Left renal pelvis (tissue), 4 donors: ENCODE measurements around the gene GPR146. TPM values are rescaled to one million over a fixed set of nuclear protein-coding genes. Genes with fewer than 3 reads are reported as not detected.
"Not testable (repeated sequence)": the region's sequence is repeated elsewhere in the genome, so short reads cannot be mapped to it uniquely, and the experiment has no call there.

Experiments
- DNase-seq, 4 donors: peaks; one replicate each; pipeline ENCODE4 v3.0.0-alpha.2; 2013; ENCODE audit warnings: low read depth in 4 of 4, low spot score in 3 of 4
- polyA plus RNA-seq, 4 donors: library from polyadenylated mRNA; unstranded; fragments of 120-200 nt; gene quantifications; one replicate each; pipeline ENCODE4 v1.2.1, GENCODE V29; 2013; ENCODE audit not compliant: insufficient read length in 4 of 4

The GPR146 gene
- polyA plus RNA-seq, 4 donors, result 1.7 to 4.6 (median 4.2) TPM

DNA sequence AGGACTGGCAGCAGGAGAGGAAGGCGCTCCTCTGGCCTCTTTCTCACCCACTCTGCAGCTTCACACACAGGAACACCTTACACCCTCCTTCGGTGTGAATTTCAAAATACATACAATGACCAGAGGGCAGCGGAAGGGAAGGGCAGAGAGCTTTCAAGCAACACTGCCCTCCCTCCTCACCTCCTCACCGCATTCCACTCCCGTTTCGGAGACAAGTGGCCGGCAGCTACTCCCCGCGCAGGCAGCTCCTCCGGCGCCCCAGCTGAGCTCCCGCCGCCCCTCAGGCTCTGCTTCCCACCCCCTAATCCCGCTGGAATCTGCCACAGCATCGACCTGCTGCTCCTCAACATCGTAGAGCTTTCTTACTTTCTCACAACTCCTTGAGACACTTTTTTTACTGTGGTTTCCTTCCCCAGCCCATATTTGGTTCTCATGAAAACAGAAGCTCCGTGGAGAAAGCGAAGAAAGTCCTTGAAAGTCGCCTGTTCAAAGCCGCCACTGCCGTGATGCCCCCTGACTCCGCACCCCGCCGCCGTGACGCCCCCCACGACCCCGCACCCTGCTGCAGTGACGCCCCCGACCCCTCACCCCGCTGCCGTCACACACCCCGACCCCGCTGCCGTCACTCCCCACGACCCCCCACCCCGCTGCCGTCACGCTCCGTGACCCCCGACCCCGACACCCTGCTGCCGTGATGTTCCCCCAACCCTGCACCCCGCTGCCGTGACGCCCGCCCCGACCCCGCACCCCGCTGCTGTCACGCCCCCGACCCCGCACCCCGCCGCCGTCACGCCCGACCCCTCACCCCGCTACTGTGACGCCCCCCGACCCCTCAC is 29.0 kb downstream of the GPR146 start:
- DNase-seq, result no peak

DNA sequence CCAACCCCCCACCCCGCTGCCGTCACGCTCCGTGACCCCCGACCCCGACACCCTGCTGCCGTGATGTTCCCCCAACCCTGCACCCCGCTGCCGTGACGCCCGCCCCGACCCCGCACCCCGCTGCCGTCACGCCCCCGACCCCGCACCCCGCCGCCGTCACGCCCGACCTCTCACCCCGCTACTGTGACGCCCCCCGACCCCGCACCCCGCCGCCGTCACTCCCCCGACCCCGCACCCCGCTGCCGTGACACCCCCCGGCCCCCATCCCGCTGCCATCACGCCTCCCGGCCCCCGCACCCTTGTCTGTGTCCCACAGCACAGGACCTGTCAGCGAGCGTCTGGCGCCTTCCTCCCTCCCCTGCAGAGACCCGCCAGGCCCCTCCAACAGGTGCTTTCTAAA is 29.7 kb downstream of the GPR146 start:
- DNase-seq, result not testable (repeated sequence)

DNA sequence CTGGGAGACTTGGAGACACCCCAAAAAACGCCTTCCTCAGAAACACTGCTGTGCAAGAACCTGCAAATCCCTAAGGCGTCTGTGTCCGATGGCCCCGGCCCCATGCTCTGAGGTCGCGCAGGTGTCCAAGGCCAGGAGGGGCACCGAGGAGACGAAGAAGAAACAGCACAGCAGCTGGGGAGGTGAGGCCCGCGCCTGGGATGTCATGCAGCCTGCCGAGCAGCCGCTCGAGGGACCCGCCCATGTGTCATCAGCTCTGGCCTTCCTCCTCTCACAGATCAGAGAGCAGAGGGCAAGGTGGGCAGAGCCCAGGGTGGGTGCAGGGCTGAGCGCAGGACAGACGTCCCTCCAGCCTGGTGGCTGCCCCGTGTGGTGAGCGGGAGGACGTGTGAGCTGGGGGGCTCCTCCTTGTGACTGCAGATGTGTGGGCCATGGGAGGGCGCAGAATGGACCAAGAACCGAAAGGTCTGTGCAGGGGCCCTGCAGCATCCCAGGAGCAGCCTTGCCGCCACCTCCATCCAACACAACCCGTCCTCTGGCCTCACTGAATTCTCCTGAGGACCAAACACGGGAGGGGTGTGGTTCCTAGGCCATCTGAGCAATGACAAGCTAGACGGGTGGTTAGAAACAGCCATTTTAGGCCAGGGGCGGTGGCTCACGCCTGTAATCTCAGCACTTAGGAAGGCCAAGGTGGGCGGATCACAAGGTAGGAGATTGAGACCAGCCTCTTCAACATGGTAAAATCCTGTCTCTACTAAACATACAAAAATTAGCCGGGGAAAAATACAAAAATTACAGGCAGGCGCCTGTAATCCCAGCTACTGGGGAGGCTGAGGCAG is 30.5 kb downstream of the GPR146 start:
- no peak for DNase-seq

DNA sequence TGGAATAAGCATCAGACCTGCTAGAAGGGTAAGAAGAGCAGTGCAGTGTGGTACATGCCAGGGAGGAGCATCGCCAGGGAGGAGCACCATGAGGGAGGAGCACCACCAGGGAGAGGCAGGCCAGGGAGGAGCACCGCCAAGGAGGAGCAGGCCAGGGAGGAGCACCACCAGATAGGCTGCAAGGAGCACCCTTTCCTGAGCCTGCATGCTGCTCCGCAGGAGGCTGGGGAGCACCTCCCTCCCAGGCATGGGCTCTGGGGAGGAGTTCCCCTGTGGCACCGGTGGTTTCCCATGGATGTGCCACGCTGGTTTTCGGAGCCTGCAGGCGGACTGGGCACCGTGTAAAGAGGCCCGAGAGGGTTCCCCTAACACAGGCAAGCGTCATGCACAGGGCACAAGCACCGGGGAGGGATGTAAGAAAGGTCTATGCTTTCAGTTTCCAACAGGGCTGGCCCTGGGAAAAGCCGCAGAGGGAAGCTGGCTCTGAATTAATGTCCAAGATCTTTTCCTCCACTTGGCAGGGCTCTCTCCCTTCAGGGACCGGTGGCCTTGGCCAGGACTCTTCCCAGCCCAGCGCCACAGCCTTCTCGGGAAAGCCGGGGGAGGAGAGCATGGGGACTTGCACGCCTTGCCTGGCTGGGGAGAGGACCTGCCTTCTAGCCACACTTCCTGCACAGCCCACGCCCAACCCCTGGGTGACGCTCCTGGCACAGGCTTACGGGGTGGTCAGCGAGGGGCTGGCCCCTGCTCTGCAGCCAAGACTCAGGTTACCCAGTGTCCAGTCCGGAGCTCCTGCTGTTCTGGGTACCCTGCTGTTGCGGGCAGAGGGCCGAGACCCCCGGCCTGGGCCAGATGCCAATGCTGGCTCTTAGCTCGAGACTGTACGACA is 32.1 kb downstream of the GPR146 start:
- DNase-seq, result no peak

DNA sequence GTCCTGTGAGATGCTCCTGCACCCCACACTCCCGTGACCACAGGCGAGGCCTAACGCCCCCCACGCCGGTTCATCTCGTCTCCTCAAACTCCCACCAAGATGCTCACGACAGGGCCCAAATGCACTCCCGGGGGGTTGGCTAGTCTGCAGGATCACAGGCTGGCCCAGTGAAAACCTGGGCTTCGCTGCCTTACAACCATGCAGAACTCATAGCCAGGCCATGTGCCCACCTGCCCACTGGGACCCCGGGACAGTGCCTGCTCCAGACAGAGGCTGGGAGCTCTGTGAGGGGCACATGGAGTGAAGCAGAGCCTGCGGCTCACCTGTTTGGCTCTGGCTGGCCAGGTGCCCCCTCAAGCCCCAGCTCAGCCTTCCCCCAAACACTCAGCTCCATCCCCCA is 34.2 kb downstream of the GPR146 start:
- DNase-seq, result no peak

DNA sequence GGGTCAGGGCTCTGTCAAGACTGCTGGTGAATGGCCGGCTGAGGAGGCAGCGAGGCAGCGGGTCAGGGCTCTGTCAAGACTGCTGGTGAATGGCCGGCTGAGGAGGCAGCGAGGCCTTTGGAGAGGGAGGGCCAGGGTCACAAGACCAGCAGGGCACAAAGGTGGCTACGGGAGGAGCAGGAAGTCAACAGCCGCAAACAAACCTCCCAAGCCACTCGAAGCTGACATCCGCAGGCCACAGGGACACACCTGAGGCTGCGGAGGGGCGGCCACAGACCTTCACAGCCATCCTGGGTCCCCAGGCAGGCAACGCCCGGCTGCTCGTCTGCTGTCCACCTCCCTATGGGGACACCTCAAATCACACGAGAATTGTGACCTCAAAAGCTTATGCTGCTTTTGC is 34.6 kb downstream of the GPR146 start:
- DNase-seq, result no peak

DNA sequence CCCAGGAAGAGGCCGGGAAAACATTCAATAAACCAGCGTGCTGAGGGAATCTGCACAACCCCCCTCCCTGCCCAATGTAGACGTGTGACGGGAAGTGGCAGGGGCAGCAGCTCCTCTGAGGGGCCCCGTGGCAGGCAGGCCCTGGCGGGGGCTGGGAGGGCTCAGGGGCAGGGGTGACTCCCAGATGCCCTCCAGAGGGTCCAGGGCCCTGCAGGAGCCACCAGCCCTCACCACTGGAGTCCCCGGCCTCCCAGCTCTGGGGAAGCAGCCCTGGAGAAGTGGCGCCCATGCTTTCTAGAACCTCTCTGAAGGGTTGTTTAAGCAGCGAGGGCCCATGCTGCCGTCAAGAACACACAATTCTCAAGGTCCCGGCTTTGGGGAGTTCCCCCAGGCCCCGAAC is 35.2 kb downstream of the GPR146 start:
- DNase-seq, result no peak

DNA sequence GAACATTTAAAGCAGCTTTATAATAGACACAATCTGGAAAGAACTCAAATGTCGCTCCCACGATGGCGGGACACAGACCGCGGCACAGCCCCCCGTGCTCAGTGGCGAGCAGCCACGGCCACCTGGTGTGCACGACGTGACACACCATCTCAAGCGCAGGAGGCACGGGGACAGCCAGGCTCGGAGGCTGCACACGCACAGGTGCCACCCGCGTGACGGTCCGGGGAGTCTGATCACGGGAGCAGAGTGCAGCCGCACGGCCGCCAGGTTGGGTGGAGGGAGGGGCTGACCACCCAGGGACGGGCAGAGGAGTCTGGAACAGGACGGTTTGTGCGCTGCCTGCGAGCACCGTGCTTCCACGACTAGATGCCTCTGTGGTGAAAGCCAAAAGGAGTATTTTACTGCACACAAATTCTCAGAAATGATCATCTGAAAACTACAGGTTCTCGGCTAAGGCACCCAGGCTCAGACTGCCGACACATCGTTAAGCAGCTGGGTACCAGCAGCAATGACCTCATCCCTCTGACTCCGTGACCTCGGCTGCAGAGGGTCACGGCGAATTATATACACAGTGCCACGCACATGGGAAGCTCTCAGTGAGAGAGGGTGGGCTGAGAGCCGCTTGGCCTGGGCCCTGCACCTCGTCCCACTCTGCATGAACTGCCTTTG is 36.0 kb downstream of the GPR146 start:
- no peak for DNase-seq

DNA sequence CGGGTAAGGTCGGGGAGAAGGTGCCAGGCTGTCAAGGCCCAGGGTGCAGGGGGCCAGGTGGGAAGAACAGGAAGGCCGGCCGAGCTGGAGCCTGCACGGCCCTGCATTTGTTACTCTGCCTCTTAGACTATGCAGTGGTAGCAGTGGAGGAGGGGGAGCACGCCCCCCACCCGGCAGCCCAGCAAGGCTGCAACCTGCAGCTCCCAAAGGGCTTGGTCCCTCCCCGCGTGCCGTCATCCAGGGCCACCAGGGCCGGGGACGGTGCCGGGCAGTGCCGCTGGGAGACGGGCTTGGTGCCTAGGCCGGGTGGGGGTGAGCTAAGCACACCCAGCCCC is 36.5 kb downstream of the GPR146 start:
- DNase-seq, result no peak

DNA sequence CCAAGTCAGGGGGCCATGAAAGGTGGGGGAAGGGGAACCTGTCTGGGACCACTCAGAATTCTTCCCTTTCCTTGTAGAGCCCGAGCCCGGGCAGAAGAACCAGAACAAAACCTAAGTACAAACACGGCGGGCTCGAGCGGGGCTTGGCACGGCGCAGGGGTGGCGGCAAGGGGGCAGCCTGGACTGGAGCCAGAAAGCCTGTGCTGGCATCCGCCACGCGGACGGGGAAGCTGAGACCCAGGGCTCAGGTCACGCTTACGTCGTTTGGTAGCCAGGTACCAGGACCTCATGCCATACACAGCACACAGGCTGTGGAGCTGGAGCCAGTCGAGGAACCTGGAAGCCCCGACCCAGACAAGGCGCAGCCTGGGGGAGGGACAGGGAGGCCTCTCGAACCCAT is 37.0 kb downstream of the GPR146 start:
- DNase-seq, result no peak

DNA sequence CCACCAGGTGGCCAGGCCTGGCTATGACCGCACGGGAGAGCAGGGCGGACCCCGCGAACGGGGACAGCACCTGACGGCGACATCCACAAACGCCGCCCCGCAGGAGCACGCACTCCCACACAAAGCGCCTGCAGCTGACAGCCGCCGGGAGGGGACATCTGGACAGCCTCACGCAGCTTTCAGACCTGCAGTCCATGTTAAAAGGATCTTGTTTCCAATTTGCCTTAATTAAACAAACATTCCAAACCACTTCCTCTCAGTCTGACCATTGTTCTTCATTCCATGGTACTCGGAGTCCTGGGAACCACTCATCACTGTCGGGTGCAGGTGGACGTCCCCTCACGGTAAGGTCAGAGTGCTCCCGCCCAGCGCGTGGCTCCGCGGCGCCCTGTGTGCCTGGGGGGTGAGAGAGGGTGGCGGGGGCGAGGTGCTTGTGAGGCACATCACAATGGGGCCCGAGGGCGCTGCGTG is 37.6 kb downstream of the GPR146 start:
- DNase-seq, result no peak

DNA sequence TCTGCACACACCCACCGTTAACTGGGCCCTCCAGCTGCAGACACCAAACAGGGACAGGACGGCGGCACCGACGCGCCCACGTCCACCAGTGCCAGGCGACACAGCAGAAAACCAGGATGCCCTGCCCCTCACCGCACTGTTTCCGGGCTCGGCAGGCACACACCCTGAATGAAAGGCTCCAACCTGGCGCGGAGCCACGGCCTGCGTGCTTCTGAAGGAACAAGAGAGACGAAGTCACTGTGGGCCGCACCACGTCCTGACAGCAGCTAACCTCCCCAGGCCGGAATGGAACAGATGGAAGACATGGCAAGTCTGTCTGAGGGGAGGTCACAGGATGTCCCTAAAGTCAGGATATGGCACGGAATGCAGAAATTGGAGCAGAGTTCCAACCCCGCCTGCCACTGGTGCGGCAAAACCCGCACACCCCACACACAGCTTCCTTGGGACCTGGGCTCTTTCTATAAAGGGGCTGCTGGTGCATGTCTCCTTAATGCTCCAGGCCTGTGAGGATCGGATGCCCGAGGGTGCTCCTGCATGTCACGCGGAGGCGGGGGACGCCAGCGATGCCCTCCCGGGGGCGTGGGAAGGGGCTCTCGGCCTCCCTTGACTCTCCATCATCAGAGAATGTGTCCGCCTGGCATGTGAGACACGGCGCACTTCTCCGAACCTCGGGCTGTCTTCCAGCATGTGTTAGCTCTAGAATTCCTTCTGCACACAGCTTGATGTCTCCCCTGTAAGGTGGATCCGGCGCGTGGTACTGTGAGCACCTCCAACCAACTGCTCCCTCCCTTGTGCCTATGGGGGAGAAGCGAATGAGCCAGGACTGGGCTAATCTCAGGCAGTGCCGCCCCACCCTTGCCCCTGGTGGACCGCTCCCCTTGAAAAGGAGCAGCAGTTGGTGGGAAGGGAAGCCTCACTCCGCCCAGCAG is 39.6 kb downstream of the GPR146 start:
- DNase-seq, result no peak

DNA sequence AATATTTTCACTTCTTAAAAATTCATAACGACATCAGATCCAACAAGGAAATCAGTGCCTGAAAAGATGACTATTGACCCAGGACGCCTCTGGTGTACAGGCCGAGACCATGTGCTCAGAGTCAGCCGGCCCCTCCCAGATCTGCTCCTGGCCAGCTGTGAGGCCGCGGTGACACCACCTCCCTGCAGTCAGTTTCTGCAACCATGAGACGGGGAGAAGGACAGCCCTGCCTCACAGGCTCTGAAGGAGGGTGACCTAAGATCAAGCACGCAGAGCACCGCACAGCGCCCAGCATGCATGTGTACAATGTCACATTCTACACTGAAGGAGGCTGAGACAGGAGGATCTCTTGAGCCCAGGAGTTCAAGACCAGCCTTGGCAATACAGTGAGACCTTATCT is 40.9 kb downstream of the GPR146 start:
- no peak for DNase-seq

DNA sequence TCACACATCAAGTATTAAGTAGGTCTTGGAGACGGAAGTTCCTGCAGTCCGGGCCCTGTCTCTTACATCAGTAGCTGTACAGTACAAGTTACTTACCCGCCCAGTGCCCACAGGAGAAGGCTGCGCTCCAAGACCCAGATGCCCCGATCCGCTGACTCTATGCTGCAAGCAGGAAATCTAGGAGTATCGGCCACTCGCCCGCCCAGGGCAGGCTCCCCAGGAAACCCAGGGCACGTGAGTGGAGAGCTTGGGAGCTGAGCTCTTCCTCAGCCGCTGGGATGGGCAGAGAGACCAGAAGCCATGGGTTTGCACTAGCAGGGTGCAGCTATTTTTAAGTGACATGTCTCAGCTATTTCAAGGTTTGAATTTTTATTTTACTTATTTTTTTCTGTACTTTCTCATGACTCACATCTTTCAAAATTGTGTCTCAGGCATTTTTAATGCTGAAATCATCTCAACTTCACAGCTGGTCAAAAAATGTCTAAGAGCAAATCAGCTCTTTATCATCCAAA is 41.6 kb downstream of the GPR146 start:
- no peak for DNase-seq

DNA sequence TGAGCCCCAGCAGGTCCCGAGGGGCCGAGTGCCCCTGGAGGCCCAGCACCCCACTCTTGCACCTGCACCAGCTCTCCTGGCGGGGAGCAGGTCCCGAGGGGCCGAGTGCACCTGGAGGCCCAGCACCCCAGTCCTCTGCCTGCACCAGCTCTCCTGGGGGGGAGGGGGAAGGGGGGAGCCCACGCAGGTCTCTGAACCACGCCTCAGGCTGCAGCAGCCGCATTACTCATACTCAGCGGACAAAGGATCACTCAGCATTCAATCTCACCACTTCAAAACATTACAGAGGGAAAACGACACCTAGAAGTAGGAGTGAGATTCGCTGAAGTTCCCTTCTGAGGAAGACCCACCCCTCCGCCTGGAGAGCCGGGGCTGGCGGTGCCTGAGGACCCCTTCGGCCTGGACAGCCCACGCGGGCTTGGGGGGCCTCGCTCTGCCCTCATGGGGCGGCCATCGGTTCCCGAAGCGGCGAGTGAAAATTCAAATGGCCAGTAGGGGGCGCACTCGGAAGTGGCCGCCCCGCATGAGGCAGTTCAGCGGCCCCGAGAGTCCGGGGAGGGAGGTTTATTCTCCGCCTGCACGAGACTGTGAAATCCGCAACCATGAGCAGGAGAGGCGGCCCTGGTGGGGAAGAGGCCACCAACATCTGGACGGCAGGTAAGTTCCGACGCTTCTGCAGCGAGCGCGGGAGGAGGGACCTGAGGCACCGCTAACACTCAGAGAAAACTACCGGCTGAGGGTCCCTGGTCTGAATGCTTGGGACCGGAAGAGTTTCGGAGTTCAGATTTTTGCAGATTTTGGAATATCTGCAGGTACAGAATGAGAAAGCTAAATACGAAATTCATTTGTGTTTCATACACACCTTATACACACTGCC is 42.5 kb downstream of the GPR146 start:
- DNase-seq, result no peak

DNA sequence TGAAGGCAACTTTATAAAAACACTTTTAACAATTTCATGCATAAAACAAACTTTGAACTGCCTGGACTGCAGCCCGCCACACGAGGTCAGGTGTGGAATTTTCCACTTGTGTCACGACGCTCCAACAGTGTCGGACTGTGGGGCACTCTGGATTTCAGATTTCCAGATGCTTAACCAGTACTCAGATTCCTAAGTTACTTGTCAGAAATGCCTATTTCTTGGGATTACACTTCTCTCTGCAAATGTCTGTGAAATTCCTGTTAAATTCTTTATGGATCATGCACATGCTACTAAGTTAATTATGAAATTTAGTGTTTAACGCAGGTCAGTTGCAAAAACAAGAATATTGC is 43.1 kb downstream of the GPR146 start:
- no peak for DNase-seq

DNA sequence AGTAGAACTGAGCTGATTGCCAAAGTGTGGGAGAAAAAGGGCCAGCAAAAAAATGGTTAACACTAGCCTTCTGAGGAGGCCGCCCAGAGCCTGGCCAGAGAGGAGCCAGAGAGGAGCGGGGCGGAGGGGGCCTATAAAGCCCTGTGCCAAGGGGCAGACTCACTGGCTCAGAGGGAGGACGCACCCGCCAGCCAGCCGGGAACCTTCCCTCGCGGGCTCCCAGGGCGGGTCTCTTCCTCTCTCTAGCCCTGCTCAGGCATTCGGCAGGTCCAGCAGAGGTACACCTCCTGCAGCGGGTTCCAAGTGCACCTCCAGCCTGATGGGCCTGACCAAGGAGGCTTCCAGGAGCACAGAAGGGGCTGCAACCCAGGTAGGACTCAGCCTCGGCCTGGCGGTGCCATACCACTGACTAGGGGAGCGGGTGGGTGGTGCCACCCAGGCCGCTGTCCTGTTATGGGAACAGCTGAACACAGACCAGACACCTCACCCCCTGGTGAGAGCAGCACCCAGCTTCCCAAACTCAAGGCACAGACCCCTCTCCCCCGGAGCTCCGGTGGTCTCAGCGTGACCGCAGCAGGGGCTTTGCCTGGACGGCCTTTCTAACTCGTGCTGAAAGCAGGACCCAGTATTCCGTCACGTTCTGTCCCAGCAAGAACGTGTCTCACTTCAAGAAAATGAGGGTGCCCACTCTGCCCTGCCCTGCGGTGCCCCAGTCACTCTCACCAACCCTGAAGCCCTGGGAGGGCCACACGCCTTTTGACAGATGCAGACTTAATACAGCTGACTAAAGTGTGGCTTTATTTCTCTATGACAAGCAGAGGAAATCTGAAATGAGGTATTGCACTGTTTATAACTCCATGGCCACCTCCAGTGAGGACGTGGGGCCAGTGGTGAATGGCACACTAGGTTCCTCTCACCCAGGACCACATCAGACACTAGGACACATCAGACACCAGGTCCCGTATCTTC is 43.9 kb downstream of the GPR146 start, which contains the start of gene GPER1:
TSS of gene GPER1 (plus strand) at position 162 of the 969 bp plus-strand sequence. CDS start 3,616 bp downstream, outside the sequence.
- no peak for DNase-seq
